K562 (cell line): ENCODE measurements around the gene ARHGEF7. TPM values are rescaled to one million over a fixed set of nuclear protein-coding genes. Genes with fewer than 3 reads are reported as not detected.
A peak's percentile ranks its signal among the peaks of the same experiment; 100 is the strongest.

Source experiments
- ATAC-seq: fragments of 200-7000 bp; cut with Tn5 transposase; 3 replicates; pipeline ENCODE4 v1.9.1; 2020; ENCODE audit warnings: moderate library complexity
- BruUV-seq: library from RNA; stranded (reverse); fragments of 400-500 nt; replicated peaks from 2 replicates; lab custom pipeline; 2021; lab: Mats Ljungman, UMichigan
- CTCF ChIA-PET: fragments of 300-600 bp; formaldehyde crosslinking; extraction: SDS; loops from one replicate; lab custom pipeline; 2021; ENCODE audit warnings: low intra/inter-chr PET ratio; lab: Yijun Ruan, JAX
- POLR2A ChIA-PET: fragments of 300-600, 350-650 bp; sonication (Branson Sonifier 250); formaldehyde crosslinking; extraction: SDS; loops from one replicate; lab custom pipeline; 2021; ENCODE audit warnings: antibody characterized with exemption, inconsistent platforms; lab: Yijun Ruan, JAX
- DNase-seq, 4 experiments: peaks; one replicate each; pipeline versions ENCODE4 v3.0.0 to v3.0.0-alpha.2; 2011 to 2018; ENCODE audit warnings: low spot score in 3 of 4, mixed read lengths in 3 of 4; ENCODE audit errors: extremely low read depth in 1 of 4
- FAIRE-seq: peaks from 2 replicates; lab custom pipeline; 2011; peaks lifted over from hg19 to GRCh38; lab: Jason Lieb, UNC
- H2AFZ ChIP-seq: 2 replicates; pipeline ENCODE4 v1.6.0; 2011; ENCODE audit warnings: low read depth, low read length, control low read depth, inconsistent platforms
- H3K27ac ChIP-seq: fragments of 200-600 bp; 3 replicates; pipeline ENCODE4 v1.8.0; 2011; ENCODE audit warnings: low read depth, mild to moderate bottlenecking, control low read depth, inconsistent platforms, low read length, moderate library complexity, mixed read lengths; ENCODE audit errors: extremely low read depth
- H3K27me3 ChIP-seq, 2 experiments: fragments of 300-600 bp in 1 of 2; 2 replicates in 1 of 2; 3 replicates in 1 of 2; pipeline versions ENCODE4 v1.6.0 to v1.8.0; 2011; ENCODE audit warnings: inconsistent platforms in 2 of 2, low read length in 2 of 2, mild to moderate bottlenecking in 1 of 2, mixed read lengths in 1 of 2, moderate library complexity in 1 of 2; ENCODE audit not compliant: control insufficient read depth in 2 of 2, insufficient read depth in 2 of 2
- H3K36me3 ChIP-seq: fragments of 300-600 bp; 3 replicates; pipeline ENCODE4 v1.8.0; 2011; ENCODE audit warnings: mild to moderate bottlenecking, low read length, inconsistent platforms; ENCODE audit not compliant: control insufficient read depth, insufficient read depth
- H3K4me1 ChIP-seq, 2 experiments: fragments of 200-600 bp in 1 of 2; replicated peaks in 1 of 2; 2 replicates in 1 of 2; 3 replicates in 1 of 2; pipeline versions ENCODE4 v1.5.1 to v1.8.0; 2011; ENCODE audit warnings: inconsistent platforms in 2 of 2, low read length in 2 of 2, mild to moderate bottlenecking in 1 of 2, mixed read lengths in 1 of 2, moderate library complexity in 1 of 2; ENCODE audit not compliant: control insufficient read depth in 2 of 2, insufficient read depth in 2 of 2
- H3K4me2 ChIP-seq: 2 replicates; pipeline ENCODE4 v1.6.1; 2011; ENCODE audit warnings: low read length, control low read depth, inconsistent platforms, mixed read lengths; ENCODE audit not compliant: insufficient read depth
- H3K4me3 ChIP-seq: fragments of 200-600 bp; sonication (generic), shearing (Covaris generic); 2 replicates; pipeline ENCODE4 v1.5.1; 2016; ENCODE audit warnings: control low read depth, inconsistent platforms
- H3K79me2 ChIP-seq: fragments of 200-600 bp; 3 replicates; pipeline ENCODE4 v1.8.0; 2011; ENCODE audit warnings: low read length, inconsistent platforms; ENCODE audit not compliant: control insufficient read depth, insufficient read depth
- H3K9ac ChIP-seq, 2 experiments: 2 replicates each; pipeline versions ENCODE4 v1.6.0 to v1.6.1; 2011; ENCODE audit warnings: low read depth in 2 of 2, low read length in 2 of 2, control low read depth in 1 of 2, inconsistent platforms in 1 of 2, mild to moderate bottlenecking in 1 of 2, mixed read lengths in 1 of 2; ENCODE audit not compliant: insufficient read depth in 1 of 2
- H3K9me1 ChIP-seq: one replicate; pipeline ENCODE4 v1.6.0; 2011; ENCODE audit warnings: inconsistent platforms, mild to moderate bottlenecking, low read length, moderate library complexity; ENCODE audit not compliant: control insufficient read depth, insufficient read depth
- H3K9me3 ChIP-seq: replicated peaks from 2 replicates; pipeline ENCODE4 v1.5.1; 2011; ENCODE audit warnings: low read depth, low read length, inconsistent platforms; ENCODE audit not compliant: control insufficient read depth, insufficient read depth
- H4K20me1 ChIP-seq: replicated peaks from 2 replicates; pipeline ENCODE4 v1.6.1; 2011; ENCODE audit warnings: low read length, inconsistent platforms, mixed read lengths; ENCODE audit not compliant: control insufficient read depth, insufficient read depth
- BRCA1 ChIP-seq, 2 experiments: fragments of 450-650 bp in 1 of 2; sonication (generic) in 1 of 2; formaldehyde crosslinking in 1 of 2; IDR thresholded peaks; 2 replicates each; pipeline versions ENCODE4 v1.5.0 to v1.6.1; 2017 to 2020; ENCODE audit warnings: mild to moderate bottlenecking in 1 of 2, missing genetic modification reagents in 1 of 2
- EGR1 ChIP-seq: fragments of 450-650 bp; conservative IDR thresholded peaks from 2 replicates; pipeline ENCODE4 v1.6.1; 2017; ENCODE audit warnings: mild to moderate bottlenecking
- ZNF133 ChIP-seq: fragments of 250-450 bp; sonication (Bioruptor Pico); IDR thresholded peaks from 2 replicates; pipeline ENCODE4 v1.4.0; 2020; ENCODE audit warnings: mild to moderate bottlenecking
- ZNF561 ChIP-seq: fragments of 450-650 bp; formaldehyde crosslinking; conservative IDR thresholded peaks from 2 replicates; pipeline ENCODE4 v1.4.0; 2020; ENCODE audit warnings: mild to moderate bottlenecking, moderate library complexity
- WGBS: fragments of 100-300 bp; shearing (Covaris generic); methylation state at CpG from one replicate; pipeline ENCODE4 v1.1.6; 2016; ENCODE audit warnings: low coverage, mixed read lengths; ENCODE audit not compliant: insufficient coverage; ENCODE audit errors: missing lambda C conversion rate; 5-methylcytosine and 5-hydroxymethylcytosine counted together
- in situ Hi-C: fragments of 300-500 bp; cut with MboI; formaldehyde crosslinking; loops from 4 replicates; pipeline ENCODE4 v1.15.0; 2018; ENCODE audit warnings: inconsistent platforms, mixed read lengths
- intact Hi-C: fragments of 100-400 bp; cut with micrococcal nuclease; formaldehyde crosslinking; loops from 2 replicates; pipeline ENCODE4 v1.14.2; 2022
- polyA plus RNA-seq, 8 experiments: library from polyadenylated mRNA; depleted of rRNA in 4 of 8; stranded (reverse) in 5 of 8; unstranded in 3 of 8; fragments of >200 nt; fragmentation: Nextera tagmentation in 2 of 8; fragmentation: Illumina TruSeq in 1 of 8; extraction: Ambion mirVana in 2 of 8; extraction: Trizol in 1 of 8; gene quantifications; 2 replicates each; pipeline versions ENCODE4 v1.2.1 to v1.2.3, GENCODE V29; 2011 to 2014; ENCODE audit warnings: inconsistent platforms in 1 of 8, missing spikeins in 1 of 8
- total RNA-seq, 7 experiments: library from RNA; depleted of rRNA in 6 of 7; stranded (reverse); fragments of >200 nt in 6 of 7; fragmentation: Illumina TruSeq in 2 of 7; extraction: Trizol in 2 of 7; gene quantifications; 2 replicates each; pipeline versions ENCODE4 v1.2.1 to v1.2.3, GENCODE V29; 2011 to 2021; ENCODE audit warnings: low replicate concordance in 1 of 7

ARHGEF7 gene
- total and polyA plus RNA-seq, 9 of the 15 experiments (the other 6 are each of a cell fraction or from before 2014, with no cell fraction given), result 2.1 to 26.8 (median 17.5) TPM

DNA sequence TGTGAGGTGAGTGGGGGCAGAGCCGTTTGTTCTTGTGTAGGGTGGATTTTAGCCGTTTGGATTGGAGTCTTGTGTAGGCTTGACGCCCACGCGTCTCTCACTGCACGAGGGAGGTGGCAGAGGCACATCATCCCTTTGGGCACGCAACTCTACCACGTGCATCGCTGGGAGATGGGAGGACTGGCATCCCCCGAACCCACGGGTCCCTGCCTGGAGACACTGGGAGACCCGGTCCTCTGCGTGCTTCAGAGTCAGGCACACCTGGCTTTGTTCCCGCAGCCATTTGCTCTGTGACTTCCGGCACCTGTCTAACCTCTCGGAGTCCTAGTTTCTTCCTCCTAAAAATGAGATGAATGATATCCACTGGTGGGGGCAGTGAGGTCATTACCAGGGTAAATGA, 6.4 kb downstream of the ARHGEF7 start:
- CTCF ChIA-PET, result no interaction called here
- H3K9me1 ChIP-seq, result no peaks in the 10 kb centered on the region
- intact Hi-C loops, result no loop called here
- H3K79me2 ChIP-seq, result no peaks in the 10 kb centered on the region
- peaks cover 19 to 56% of the 10 kb centered on the region in 2 experiments for H3K27me3 ChIP-seq
- no peak overlapping the region for H3K27ac ChIP-seq
- no peak overlapping the region for H2AFZ ChIP-seq
- ATAC-seq (no peak), FAIRE-seq (no peak), DNase-seq (no peak)
- H3K4me3 ChIP-seq, result no peak overlapping the region
- H3K4me2 ChIP-seq, result no peak overlapping the region
- no peaks in the 10 kb centered on the region for H3K36me3 ChIP-seq
- H3K9ac ChIP-seq, result no peak overlapping the region
- no peaks in the 10 kb centered on the region; the same call in 1 of the 2 replicates for H4K20me1 ChIP-seq
- POLR2A ChIA-PET, result no interaction called here
- H3K4me1 ChIP-seq, result no peaks in the 10 kb centered on the region; a peak in 1 of 5 replicates
- TF ChIP-seq EGR1 (0 out of 2 replicates have a peak, but pooled peaks have one; percentile 29), ZNF133 (no peak)
- TF ChIP-seq, all 486 proteins: peak for 1
- BruUV-seq, result no TSS peak
- no peaks in the 10 kb centered on the region for H3K9me3 ChIP-seq
- in situ Hi-C loops, result no loop called here
- 1% methylated on average over 12 of the region's 16 CpGs for WGBS

DNA sequence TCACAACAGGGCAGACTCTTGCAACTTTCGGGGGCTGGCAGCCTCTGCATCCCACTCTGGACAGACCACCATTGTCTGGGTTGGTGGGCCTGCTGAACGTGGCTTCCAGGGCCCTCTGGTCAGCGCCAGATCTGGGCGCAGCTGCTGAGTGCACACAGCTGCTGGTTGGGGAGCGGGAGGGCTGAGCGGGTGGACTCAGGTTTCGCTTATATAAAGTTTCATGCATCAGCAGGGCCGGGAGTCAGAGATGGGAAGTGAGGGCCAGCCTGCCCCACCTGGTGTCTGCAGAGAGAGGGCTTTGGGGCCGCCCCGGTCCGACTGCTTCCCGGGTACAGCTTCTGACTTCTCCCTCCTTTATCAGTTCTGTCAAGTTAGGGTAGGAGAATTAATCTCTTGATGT, 6.9 kb downstream of the ARHGEF7 start:
- Histone ChIP-seq H3K79me2 (no peaks in the 10 kb centered on the region), H3K4me2 (no peak overlapping the region), H3K9me1 (no peaks in the 10 kb centered on the region), H3K27me3 (peaks cover 15 to 56% of the 10 kb centered on the region in 2 experiments), H3K4me3 (no peak overlapping the region), H3K9me3 (no peaks in the 10 kb centered on the region), H3K36me3 (no peaks in the 10 kb centered on the region), H2AFZ (no peak overlapping the region), H3K4me1 (no peaks in the 10 kb centered on the region; a peak in 1 of 5 replicates), H3K27ac (no peak overlapping the region), H4K20me1 (no peaks in the 10 kb centered on the region; the same call in 1 of the 2 replicates), H3K9ac (no peak overlapping the region)
- BruUV-seq, result no TSS peak
- DNase-seq (no peak), ATAC-seq (no peak), FAIRE-seq (no peak)
- ChIA-PET POLR2A (no interaction called here), CTCF (no interaction called here)
- no peak for TF ChIP-seq ZNF561
- no peak for TF ChIP-seq BRCA1 (IDR thresholded peaks at IDR 0.05)
- TF ChIP-seq BRCA1 (CRISPR knock-in tag; IDR thresholded peaks at IDR 0.05), result no peak
- in situ Hi-C loops (no loop called here), intact Hi-C loops (no loop called here)
- WGBS, result 0% methylated on average over 12 of the region's 12 CpGs
